HK-2 (cell line): ENCODE results near the gene DHRS9.
"Not testable (repeated sequence)": the region's sequence is repeated elsewhere in the genome, so short reads cannot be mapped to it uniquely, and the experiment has no call there.

Experiments
- DNase-seq: peaks from one replicate; pipeline ENCODE4 v3.0.0-alpha.2; 2018; ENCODE audit not compliant: unreplicated experiment

Gene DHRS9

DNA sequence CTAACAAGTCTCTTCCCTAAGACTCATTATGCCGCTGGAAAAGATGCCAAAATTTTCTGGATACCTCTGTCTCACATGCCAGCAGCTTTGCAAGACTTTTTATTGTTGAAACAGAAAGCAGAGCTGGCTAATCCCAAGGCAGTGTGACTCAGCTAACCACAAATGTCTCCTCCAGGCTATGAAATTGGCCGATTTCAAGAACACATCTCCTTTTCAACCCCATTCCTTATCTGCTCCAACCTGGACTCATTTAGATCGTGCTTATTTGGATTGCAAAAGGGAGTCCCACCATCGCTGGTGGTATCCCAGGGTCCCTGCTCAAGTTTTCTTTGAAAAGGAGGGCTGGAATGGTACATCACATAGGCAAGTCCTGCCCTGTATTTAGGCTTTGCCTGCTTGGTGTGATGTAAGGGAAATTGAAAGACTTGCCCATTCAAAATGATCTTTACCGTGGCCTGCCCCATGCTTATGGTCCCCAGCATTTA is 26.3 kb downstream of the DHRS9 start:
- peak; percentile 33 for DNase-seq

DNA sequence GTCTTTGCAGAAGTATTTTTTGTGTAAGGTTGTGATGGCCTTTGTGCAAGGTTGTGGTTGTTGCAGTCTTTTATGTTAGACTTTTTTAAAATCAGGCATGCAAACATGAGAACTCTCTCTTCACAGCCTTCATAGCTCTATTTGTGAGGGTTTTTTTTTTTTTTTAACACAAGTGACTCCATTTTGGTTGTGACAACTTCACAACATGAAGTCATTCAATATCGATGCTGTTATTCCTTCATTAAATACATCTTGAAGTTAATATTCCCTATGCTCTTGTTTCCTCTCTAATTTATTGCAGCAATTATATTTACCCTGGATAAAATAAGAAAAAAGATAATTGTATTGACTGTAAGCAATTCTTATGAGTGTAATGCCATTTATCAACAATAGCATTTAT is 35.5 kb downstream of the DHRS9 start:
- DNase-seq = no peak

DNA sequence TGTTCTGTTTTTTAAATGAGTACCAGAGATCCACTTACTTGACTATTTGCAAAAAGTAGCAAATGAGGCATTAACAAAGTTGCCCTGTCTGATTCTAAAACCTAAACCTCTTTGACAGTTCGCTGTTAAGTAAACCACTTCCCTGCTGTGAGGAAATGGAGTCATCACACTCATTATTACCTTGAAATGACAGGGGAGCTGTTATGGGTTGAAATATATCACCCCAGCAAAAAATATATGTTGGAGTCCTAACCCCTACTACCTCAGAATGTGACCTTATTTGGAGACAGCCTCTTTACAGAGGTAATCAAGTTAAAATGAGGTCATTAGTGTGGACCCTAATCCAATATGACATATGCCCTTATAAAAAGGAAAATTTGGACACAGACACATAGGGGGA is 36.1 kb downstream of the DHRS9 start:
- DNase-seq = no peak

DNA sequence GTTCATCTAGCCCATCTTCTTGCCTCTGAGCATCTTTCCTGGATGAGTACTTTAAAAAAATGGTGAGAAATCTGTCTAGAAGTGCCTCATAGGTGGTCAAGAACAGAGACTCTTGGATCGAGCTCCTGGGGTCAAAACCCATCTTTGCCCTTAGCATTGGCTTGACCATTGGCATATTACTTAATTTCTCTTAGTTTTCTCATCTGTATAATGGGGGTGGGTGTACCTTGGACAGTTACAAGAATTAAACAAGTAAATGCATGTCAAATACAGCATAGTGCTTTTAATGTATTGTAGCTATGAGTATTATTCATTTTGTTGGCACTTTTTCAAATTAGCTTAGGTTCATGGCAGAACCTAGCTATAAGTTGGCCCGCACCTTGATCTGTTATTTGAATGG is 36.8 kb downstream of the DHRS9 start:
- DNase-seq = no peak

DNA sequence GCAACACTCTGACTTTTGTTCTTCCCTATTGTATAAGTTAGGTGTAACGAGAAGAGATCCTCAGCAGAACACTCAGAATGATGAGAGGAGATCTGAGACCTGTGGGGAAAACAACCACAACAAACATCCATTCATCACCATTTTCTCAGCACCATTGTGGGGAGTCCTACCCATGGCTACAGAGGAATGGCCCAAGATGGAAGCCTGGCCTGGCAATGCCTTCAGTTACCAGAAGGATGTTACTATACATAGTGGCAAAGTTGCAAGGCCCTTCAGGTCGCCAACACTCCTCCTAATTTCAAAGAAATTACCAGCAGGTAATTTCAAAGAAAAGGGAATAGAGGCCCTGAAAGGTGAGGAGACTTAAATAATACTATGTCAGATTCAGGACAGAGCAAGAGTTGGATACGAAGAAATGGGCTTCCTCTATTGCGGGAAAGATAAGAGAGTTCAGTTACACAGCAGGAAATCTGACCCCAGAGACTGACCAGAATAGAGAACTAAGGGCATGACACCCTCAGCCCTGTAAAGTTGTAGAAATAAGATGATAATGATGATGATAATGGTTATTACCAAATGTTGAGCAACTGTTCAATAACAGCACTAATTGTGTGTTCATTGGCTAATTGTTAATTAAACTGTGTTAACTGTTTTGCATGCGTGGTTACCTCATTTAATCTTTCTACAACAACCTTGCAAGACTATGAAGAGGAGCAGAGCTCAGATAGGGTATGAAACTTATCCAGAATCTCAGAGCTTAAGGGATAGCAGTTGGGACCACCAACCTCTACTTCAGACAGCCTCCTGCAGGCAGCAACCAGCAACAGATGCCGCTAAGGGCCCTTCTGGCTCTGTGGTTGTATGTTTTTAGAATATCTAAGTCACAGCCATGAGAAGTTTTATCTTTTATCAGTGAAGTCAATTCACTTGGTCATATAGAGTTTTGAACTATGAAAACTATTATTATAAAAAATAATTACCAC is 37.5 kb downstream of the DHRS9 start:
- no peak for DNase-seq

DNA sequence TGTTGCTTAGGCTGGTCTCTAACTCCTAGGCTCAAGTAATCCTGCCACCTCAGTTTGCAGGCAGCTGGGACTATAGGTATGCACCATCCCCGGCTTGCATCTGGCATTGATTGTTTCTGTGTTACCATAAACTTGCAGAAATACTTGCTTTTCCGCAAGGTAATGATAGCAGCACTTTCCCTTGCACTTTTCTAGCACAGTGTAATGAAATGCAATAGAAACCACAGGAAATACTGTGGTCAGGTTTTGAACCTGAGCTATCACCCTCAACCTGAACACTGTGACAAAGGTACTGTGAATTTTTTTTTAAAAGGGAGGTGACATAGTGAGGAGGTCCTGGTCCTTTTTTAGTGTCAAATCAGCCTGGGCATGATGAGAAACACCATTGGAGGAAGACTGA is 38.3 kb downstream of the DHRS9 start:
- no peak for DNase-seq

DNA sequence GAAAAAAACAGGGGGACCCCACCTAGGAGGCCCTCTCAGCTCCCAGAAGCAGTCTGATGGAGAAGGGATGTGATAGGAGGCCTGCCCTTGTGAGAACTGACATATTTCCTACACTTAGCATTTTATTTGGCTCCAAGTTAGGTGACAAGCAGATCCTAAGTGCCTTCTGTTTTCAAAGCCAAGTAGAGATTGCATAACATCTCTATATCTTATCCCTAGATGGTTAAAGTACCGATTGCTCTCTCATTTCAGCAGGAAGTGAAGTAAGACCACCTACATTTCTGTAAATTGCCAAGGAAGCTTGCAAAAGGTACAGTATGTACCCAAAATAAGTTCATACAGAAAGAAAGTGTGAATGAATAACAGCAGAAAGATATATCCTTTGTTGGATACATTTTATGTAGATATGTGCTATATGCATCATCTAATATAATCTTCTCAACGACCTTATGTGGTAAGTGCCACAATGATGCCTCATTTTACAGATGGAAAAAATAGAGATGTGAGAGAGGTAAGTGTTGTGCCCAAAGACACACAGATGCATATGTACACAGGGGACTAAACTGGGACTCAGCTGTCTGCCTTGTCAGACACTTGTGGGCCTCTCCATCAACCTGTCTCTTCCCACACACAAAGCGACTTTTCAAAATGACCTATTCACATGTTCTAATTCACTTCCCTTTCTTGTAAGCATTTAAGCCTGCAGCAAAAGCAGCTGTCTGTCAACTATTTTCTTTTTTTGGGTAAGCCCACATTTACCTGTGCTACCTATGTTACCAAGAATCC is 38.9 kb downstream of the DHRS9 start:
- DNase-seq = no peak

DNA sequence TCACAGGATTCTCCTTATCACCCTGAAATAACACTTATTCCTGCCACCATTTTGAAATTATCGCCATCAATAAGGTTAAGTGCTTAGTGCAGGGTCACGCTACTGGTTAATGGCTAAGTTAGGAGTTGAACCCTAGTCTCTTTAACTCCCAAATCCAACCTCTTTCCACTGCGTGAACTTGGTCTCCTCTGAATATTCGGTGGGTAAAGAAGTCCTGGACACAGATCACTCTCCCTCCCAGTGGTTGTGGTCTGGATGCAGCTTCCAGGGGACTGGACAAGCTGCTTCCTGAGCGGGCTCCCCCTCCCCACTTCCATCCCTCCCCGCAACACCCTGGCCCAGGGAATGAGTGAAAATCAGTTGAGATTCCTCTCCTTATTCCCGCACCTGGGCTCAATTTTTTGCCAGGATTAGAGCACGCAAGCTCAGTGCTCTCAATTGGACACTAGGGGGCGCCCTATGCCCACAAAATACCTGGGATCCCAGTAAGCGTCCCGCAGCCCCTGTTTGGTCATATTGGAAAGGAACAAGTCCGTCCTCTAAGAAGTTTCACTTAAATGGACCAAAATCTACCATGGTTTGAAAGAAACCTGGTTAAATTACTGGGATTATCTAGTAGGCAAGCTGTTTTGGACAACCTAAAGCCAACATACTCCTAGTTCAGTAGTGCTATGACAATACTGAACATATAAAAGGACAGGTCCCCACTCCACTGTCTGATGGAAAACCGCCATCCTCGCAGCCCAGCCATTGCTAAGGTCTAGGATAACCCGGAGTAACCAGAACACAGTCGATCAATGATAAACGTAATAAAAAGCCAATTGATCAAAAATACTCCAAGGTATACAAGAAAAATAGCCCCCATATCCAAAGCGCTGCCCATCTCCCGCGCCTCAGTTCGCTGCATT is 40.4 kb downstream of the DHRS9 start:
- peak; percentile 72 for DNase-seq

DNA sequence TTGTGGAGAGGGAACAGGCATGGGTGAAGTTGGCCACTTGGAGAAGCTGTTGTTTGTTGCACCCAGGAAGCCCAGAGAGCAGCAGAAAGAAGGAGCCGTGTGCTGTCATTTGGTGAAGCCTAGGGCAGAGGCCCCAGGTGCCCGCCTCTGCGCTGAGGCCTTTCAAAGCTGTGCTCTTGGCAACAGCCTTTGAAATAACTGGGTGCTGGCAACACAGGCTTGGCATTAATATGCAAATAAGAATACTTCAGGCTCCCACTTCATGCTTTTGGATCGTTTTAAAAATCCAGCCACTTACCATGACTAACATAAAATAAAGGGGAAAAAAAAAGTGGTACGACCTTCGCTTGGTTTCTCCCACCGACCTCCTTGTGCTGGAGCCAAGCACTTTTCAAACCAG is 41.1 kb downstream of the DHRS9 start:
- DNase-seq = no peak

DNA sequence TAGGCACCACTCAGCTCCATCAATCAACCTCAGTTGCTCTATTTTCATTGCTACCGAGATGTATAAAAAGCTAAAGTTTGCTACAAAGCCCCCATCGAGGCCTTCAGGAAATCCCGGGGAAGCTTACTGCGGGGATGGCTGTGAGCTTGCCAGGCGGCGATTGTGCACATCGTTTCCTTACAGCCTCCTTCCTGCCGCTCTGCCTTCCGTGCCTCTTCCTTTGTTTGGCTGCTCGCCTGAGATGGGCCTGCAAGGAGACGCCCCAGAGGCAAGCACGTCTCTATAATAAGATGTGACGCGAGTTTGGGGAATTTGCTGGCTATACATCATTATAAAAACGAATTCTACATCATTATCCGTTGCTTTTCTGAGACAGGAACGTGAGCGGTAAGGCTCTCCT is 41.6 kb downstream of the DHRS9 start:
- DNase-seq = no peak

DNA sequence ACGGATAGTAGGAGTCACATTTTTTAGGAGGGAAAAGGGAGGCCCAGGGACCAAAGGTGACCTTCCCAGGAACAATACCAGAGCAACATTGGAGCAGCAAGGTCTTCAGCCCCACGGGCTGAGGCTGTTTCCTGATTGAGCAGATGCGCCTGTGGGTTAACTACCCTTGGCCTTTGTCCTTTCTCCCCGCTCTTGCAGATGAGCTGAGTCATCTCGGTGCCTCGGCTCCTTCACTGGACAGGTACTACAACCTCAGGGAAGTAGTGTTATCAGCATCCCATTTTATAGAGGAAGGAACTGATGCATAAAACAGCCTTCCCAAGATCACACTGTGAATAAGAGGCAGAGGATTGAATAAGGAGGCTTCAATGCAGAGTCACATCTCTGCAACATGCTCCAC is 43.5 kb downstream of the DHRS9 start:
- no peak for DNase-seq

DNA sequence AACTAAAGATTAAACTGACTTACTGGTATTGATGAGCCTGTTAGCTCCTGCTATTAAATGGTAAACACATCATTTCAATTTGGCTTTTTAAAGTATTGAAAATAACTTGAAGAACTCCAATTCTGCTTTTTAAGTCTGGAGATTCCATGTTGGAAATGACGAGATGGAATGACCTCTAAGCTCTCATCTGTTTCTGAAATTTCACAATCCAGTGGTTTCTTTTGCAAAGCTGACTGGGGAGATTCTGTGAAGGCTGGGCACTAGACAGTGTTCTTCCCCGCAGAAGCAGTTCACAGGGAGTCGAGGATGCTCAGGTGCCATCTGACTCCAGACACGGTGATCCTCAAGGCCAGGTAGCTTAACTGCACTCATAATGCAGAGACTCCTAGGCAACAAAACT is 44.7 kb downstream of the DHRS9 start:
- no peak for DNase-seq

DNA sequence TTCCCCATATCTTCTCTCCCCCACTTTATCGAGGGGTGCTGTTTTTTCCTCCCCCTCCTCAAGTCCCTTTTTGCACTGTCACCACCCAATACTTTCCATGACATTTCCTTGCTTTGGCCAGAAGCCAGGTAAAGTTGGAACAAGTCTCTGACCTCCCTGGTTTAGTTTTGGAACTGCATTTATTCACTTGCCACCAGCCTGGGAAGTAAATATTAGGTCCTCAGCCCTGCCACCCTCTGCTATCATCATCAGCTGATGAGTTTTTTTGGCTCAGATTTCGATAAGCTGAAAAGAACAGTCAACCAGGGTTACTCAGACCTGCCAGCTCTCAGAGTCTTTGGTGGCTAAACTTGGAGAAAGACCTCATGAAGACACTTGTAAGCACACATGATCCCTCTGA is 47.0 kb downstream of the DHRS9 start:
- DNase-seq = no peak

DNA sequence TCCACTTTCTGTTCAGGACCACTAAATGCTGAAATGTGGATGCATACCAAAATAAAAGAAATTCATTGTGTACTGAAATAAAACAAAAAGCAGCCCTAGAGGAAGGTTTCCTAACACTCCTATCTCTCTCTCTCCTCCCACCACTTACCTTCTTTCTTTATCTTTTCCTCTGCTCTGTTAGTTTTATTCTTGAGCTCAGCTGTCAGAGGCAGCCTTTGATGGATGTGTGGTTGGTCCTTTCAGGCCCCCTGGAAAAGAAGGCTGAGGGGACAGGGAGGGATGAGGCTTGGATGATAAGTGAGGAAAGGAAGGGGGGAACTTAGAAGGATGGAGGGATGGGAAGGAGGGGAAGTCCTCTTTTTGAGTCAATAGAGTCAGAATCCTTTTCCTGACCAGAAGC is 47.6 kb downstream of the DHRS9 start:
- DNase-seq = no peak

DNA sequence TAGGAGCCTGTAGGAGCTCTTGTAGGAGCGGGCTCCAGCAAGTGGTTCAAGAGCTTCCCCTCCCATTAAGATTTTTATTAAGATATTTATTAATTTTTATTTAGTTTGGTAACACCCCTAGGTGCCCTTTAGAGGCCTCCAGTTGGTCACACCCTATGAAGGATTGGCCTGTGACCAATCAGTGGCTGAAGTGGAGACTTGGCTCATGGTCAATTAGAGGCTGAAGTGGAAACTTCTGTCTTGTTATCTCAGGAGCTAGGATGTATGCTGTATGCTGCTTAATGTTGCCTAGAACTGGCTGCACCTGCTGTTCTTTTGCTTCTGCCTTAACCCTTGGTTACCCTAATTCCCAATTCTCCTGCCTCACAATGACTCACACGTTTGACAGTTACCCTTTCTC is 48.7 kb downstream of the DHRS9 start:
- no peak for DNase-seq

DNA sequence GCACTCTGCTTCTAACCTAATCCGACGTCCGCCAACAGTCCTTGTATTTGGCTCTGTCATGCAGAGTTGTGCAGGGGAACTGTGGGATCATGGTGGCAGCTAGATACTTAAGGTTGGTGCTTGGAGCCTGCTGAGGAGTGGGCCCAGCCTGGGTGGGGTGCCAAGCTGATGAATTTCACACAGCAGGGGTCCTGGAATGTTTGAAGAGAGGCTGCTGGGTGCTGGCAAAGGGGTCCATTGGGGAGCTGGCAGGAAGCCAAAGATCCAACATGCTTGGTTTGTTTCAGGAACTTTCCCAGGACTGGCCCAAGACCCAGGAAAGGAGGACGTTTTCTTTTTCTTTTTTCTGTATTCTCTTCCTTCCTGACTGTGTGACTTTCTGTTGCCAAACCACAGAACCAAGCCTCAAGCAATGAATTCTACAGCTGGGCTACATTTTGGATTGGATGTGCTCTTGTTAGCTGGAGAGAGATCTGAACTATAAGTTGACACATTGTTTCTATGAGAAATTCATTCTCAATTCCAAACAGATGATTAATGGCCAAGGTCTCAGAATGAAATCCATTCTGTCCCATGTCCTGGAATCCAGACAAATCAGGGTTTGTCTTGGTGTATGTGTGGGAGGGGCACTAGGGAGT is 49.9 kb downstream of the DHRS9 start:
- no peak for DNase-seq

DNA sequence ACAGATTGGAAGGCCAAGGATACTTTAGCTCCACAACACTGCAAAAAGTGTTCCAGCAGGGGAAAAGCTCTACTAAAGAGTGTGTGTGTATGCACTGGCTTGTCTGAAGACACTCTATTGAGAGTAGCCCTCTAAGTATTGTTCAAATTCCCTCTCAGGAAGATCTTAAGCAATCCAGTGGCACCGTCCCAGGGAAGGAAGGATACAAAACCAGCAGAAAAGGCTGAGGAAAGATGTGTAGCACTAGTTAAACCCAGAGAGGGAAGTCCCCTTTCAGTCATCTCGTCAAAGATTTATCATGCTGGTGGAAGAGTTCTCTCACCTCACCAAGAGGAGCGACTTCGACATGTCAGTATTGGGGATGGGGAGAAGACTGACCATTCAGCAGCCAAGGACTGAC is 50.5 kb downstream of the DHRS9 start:
- DNase-seq = no peak

DNA sequence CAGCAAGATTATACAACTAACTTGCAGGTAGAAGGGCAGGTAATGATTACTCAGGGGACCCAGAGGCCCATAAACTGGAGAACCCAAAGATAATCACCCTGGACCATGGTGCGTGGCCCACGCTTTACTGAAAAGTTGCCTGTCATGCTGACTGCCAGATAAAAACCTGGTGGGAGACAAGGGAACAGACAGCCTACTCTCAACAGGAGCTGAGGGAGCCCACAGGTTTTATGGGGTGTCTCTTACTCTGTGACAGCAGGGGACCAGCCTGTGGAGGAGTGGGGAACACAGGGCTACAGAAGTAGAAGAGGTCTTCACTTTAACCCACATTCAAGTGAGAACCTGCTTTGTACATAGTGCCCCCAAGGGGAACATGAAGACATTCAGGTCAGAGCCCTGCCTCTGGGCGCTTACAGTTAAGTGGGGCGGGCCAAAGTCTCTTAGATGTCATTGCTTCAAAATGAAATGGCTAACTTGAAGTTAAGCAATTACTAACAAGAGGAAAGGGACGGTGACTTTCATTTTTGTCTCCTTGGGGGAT is 60.4 kb downstream of the DHRS9 start:
- DNase-seq = no peak

DNA sequence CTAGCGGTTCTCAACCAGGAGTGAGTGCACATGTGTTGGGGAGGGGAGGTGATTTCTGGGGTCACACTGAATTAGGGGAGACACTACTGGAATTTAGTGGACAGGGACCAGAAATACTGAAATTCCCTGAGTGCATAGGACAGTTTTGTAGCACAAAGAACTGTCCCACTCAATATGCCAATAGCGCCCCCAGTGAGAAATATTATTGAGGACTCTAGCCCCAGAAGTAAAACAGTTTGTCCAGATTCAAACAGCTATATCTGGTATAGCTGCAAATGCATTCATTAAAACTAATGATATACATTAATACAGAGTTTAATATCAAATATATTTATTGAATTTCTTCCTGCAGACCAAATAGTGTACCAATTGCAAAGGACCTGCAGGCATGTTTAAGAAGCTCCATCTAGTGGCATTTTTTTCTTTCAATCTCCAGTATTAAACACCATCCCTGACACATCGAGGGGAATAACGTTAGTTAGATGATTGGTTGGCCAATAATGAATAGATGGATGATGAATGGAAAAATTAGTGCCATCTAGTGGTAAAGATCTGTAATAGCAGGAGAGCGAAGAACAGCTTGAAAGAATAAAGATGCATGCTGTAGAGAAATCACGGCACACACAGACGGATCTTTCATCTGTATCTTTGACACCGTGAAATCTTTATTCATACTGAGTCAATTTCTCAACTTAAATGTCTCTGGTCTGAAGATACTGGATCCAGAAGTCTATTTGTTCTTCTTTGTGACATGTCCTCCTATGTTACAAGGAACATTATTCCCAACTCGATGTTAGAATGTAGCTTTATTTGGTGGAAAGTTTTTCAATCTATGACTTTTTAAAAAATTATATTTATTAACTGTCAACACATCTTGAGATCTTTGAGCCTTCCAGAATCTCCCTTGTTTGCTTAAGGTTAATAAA is 62.5 kb downstream of the DHRS9 start:
- no peak for DNase-seq

DNA sequence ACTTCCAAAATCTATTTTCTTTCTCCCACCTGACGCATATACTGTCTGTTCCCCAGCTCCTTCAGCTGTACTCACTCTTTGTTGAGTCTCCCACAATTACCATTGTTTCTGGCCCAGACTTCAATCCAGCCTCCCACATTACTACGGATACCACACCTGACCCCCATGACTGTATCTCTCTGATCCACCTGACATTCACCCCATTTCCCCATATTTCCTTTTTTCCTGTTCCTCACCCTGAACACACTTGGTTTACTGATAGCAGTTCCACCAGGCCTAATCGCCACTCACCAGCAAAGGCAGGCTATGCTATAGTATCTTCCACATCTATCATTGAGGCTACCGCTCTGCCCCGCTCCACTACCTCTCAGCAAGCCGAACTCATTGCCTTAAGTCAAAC is 64.9 kb downstream of the DHRS9 start:
- DNase-seq = not testable (repeated sequence)
